ENCODE data around the gene SMARCA5. TPM values are rescaled to one million over a fixed set of nuclear protein-coding genes. Genes with fewer than 3 reads are reported as not detected.

Gene SMARCA5
- total RNA-seq, 2 donors from 2014 or later = 64.1 to 66.3 TPM

DNA sequence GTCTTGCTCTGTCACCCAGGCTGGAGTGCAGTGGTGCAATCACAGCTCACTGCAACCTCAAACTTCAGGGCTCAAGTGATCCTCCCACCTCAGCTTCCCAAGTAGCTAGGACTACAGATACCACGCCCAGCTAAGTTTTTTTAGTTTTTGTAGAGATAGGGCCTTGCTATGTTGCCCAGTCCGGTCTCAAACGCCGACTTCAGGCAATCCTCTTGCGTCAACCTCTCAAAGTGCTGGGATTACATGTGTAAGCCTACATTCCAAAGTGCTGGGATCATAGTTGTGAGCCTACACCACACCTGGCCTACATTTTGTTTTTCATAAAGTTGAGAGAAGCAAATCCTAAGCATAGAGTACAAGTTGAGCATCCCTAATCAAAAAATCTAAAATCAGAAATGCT lies 42.2 kb downstream of the SMARCA5 start:
- DNase-seq (no peak), ATAC-seq (no peak)
- H3K9me3 ChIP-seq (ENCODE audit: control insufficient read depth, low read length, poor library complexity, severe bottlenecking) = no peaks in the 10 kb centered on the region
- Mint-ChIP-seq H3K27me3 (no peaks in the 10 kb centered on the region), H3K4me3 (no peak overlapping the region), H3K36me3 (ENCODE audit: low read depth) (no peaks in the 10 kb centered on the region), H3K27ac (peak overlapping the region; percentile 82), H3K4me1 (peaks cover 22% of the 10 kb centered on the region)

- Mint-ChIP-seq H3K36me3 (ENCODE audit: low read depth) (no peaks in the 10 kb centered on the region), H3K4me3 (peak overlapping the region; percentile 98), H3K4me1 (peaks cover 26% of the 10 kb centered on the region), H3K27ac (peak overlapping the region; percentile 96), H3K27me3 (no peaks in the 10 kb centered on the region)
- ATAC-seq (no peak), DNase-seq (no peak)
- no peaks in the 10 kb centered on the region for H3K9me3 ChIP-seq (ENCODE audit: control insufficient read depth, low read length, poor library complexity, severe bottlenecking)
Measured at GRCh38 chr4:143558286-143558685, 44.8 kb downstream of the SMARCA5 start.

DNA sequence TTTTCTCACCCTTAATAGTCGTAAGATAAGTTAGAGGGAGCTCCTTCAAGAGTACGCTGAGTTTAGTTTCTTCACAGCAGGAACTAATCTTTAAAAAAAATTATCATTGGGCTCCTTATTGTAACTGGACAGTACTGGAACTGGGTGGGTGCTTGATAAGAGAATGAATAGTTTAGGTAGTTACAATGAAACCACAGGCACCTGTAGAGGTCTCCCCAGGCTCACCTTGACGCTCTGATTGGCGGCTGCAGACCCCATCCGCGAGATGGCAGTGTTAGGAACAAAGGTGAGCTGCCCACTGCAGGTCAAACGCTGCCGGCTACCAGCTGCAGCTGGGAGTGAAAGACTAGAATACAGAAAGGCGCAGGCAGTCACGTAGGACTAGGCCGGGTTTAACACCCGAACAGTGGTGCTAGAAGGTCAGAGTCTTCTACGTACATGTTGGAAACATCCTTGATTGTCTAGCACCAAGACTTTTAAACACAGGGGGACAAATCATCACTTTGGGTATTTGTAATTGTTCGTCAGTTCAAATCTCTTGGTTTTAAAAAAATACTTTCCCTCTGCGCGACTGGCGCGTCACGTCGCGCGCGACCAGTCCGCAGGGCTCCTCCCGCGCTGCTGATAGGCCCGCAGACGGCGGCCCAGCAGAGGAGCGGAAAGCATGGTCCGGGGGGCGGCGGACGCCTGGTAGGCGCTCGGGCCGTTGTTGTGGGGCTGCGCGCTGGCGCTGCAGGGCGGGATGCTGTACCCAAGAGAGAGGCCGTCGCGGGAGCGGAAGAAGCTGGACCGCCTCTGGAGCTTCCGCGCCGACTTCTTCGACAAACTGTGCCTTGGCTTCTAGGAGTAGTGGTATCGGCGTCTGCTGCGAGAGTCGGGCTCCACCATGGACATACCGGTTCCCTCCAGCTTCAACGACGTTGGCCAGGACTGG lies 45.6 kb downstream of the SMARCA5 start:
- no peaks in the 10 kb centered on the region for H3K36me3 Mint-ChIP-seq (ENCODE audit: low read depth)
- ATAC-seq (peak; percentile 86), DNase-seq (peak; percentile 57 to 64 (median 62))
- peaks cover 26% of the 10 kb centered on the region for H3K4me1 Mint-ChIP-seq
- H3K27ac Mint-ChIP-seq = peak overlapping the region; percentile 96
- H3K4me3 Mint-ChIP-seq = peak overlapping the region; percentile 98
- H3K27me3 Mint-ChIP-seq = no peaks in the 10 kb centered on the region
- H3K9me3 ChIP-seq (ENCODE audit: control insufficient read depth, low read length, poor library complexity, severe bottlenecking) = no peaks in the 10 kb centered on the region

DNA sequence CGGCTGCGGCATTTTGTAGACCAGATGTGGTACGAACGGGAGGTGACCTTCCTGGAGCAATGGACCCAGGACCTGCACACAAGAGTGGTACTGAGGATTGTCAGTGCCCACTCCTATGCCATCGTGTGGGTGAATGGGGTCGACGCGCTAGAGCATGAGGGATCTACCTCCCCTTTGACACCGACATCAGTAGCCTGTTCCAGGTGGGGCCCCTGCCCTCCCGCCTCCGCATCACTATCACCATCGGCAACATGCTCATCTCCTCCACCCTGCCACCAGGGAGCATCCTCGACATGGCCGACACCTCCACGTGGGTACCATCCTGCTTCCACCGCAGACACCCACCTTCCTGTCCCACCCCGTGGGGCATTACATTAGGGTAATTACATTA lies 46.2 kb downstream of the SMARCA5 start:
- Mint-ChIP-seq H3K4me1 (peaks cover 26% of the 10 kb centered on the region), H3K27ac (peak overlapping the region; percentile 96), H3K27me3 (no peaks in the 10 kb centered on the region), H3K4me3 (peak overlapping the region; percentile 98), H3K36me3 (ENCODE audit: low read depth) (no peaks in the 10 kb centered on the region)
- no peaks in the 10 kb centered on the region for H3K9me3 ChIP-seq (ENCODE audit: control insufficient read depth, low read length, poor library complexity, severe bottlenecking)
- ATAC-seq (peak; percentile 28), DNase-seq (peak in 1 of 3 donors; percentile 28)

GRCh38 chr4:143564472-143564871 lies 51.0 kb downstream of the SMARCA5 start:
- Mint-ChIP-seq H3K27me3 (no peaks in the 10 kb centered on the region), H3K4me3 (no peak overlapping the region), H3K4me1 (peaks cover 18% of the 10 kb centered on the region), H3K27ac (no peak overlapping the region), H3K36me3 (ENCODE audit: low read depth) (peaks cover 4% of the 10 kb centered on the region)
- DNase-seq (no peak), ATAC-seq (no peak)
- H3K9me3 ChIP-seq (ENCODE audit: control insufficient read depth, low read length, poor library complexity, severe bottlenecking) = no peaks in the 10 kb centered on the region

DNA sequence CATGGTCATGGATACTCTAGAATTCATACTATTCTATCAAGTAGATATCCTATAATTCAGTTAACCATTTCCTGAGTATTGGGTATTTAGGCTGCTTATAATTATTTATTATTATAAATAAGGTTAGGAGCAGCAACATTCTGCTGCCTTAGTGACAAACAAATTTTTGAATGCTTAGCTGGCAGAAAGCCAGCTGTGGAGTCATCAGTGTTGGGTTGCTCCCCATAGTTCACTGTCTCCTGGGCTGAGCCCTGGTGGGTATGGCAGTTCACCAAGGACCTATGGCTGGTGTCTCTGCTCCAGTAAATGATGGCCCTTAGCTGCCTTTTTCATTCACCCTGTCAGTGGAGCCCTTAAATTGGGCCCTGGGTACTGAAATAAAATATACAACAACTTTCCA lies 61.8 kb downstream of the SMARCA5 start:
- no peak overlapping the region for H3K4me3 Mint-ChIP-seq
- peaks cover 4% of the 10 kb centered on the region for H3K36me3 Mint-ChIP-seq (ENCODE audit: low read depth)
- no peaks in the 10 kb centered on the region for H3K9me3 ChIP-seq (ENCODE audit: control insufficient read depth, low read length, poor library complexity, severe bottlenecking)
- no peak for ATAC-seq
- DNase-seq = no peak
- H3K4me1 Mint-ChIP-seq = peaks cover 4% of the 10 kb centered on the region
- no peaks in the 10 kb centered on the region for H3K27me3 Mint-ChIP-seq
- no peak overlapping the region for H3K27ac Mint-ChIP-seq

- no peak overlapping the region for H3K27ac Mint-ChIP-seq
- peaks cover 4% of the 10 kb centered on the region for H3K9me3 ChIP-seq (ENCODE audit: control insufficient read depth, low read length, poor library complexity, severe bottlenecking)
- no peaks in the 10 kb centered on the region for H3K4me1 Mint-ChIP-seq
- no peaks in the 10 kb centered on the region for H3K27me3 Mint-ChIP-seq
- ATAC-seq (no peak), DNase-seq (no peak)
- peaks cover 2% of the 10 kb centered on the region for H3K36me3 Mint-ChIP-seq (ENCODE audit: low read depth)
- H3K4me3 Mint-ChIP-seq = no peak overlapping the region
Measured at GRCh38 chr4:143581331-143581946, 67.9 kb downstream of the SMARCA5 start.

DNA sequence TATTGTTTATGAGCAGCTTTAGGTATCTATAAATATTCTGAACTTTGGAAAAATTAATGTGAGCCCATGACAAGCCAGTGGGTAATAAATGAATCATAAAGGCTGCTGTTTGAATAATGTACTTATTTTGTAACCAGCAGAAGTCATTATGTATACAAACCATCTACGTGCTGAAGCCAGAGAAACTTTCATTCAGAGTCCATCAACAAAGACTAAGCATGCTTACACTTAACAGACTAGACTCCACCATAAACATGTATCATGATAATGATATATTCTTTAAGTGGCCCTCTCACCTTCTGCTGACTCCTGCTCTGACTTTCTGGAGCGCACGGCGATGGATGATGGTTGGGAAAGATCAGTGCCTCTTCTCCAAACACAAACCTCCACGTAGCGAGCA lies 72.0 kb downstream of the SMARCA5 start:
- Mint-ChIP-seq H3K27ac (no peak overlapping the region), H3K4me1 (no peaks in the 10 kb centered on the region), H3K36me3 (ENCODE audit: low read depth) (peaks cover 2% of the 10 kb centered on the region), H3K27me3 (no peaks in the 10 kb centered on the region), H3K4me3 (no peak overlapping the region)
- ATAC-seq (no peak), DNase-seq (no peak)
- H3K9me3 ChIP-seq (ENCODE audit: control insufficient read depth, low read length, poor library complexity, severe bottlenecking) = peaks cover 4% of the 10 kb centered on the region

- no peak overlapping the region for H3K4me3 Mint-ChIP-seq
- H3K27me3 Mint-ChIP-seq = no peaks in the 10 kb centered on the region
- ATAC-seq (no peak), DNase-seq (no peak)
- H3K27ac Mint-ChIP-seq = no peak overlapping the region
- no peaks in the 10 kb centered on the region for H3K4me1 Mint-ChIP-seq
- peaks cover 4% of the 10 kb centered on the region for H3K9me3 ChIP-seq (ENCODE audit: control insufficient read depth, low read length, poor library complexity, severe bottlenecking)
- H3K36me3 Mint-ChIP-seq (ENCODE audit: low read depth) = peaks cover 2% of the 10 kb centered on the region
Measured at GRCh38 chr4:143586080-143586479, 72.6 kb downstream of the SMARCA5 start.

DNA sequence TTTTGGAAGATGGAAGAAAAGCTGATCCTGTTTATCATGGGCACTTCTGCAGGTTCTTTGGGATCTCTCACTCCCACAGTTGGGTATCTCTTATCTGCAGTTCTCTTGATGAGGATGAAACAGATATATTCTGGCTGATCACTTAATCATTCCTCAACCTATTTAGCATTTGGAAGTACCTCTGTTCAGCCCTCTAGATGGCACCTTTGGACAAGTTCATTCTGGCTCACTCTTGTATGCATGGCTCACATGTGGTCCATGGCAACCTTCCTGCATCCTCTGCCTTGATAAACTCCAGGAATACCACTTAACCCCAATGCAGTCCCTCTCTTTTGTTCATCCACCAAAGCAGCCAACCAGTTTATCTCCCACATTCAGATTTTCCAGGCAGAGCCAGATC lies 74.2 kb downstream of the SMARCA5 start:
- Mint-ChIP-seq H3K27me3 (no peaks in the 10 kb centered on the region), H3K4me1 (no peaks in the 10 kb centered on the region), H3K27ac (no peak overlapping the region), H3K36me3 (ENCODE audit: low read depth) (peaks cover 2% of the 10 kb centered on the region), H3K4me3 (no peak overlapping the region)
- peaks cover 4% of the 10 kb centered on the region for H3K9me3 ChIP-seq (ENCODE audit: control insufficient read depth, low read length, poor library complexity, severe bottlenecking)
- ATAC-seq (no peak), DNase-seq (no peak)

- no peaks in the 10 kb centered on the region for H3K27me3 Mint-ChIP-seq
- H3K36me3 Mint-ChIP-seq (ENCODE audit: low read depth) = peaks cover 8% of the 10 kb centered on the region
- no peak overlapping the region for H3K4me3 Mint-ChIP-seq
- peaks cover 2% of the 10 kb centered on the region for H3K4me1 Mint-ChIP-seq
- H3K27ac Mint-ChIP-seq = no peak overlapping the region
- ATAC-seq (no peak), DNase-seq (no peak)
- H3K9me3 ChIP-seq (ENCODE audit: control insufficient read depth, low read length, poor library complexity, severe bottlenecking) = no peaks in the 10 kb centered on the region
Measured at GRCh38 chr4:143597276-143597675, 83.8 kb downstream of the SMARCA5 start.

DNA sequence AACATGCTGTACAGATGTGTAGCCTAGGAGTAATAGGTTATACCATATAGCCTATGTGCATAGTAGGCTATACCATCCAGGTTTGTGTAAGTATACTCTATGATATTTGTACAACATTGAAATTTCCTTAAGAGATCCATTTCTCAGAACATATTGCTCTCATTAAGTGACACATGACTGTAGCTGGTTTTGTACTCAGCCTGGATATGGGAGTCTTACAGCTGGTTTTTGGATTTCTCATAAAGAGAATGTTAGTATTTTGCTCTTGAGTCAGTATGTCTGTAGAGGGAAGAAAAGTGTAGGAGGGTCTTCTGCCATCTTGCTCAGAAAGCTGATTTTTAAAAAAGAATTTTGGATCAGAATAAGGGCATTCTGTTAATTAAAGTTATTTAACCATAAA lies 85.3 kb downstream of the SMARCA5 start:
- no peaks in the 10 kb centered on the region for H3K9me3 ChIP-seq (ENCODE audit: control insufficient read depth, low read length, poor library complexity, severe bottlenecking)
- Mint-ChIP-seq H3K27me3 (no peaks in the 10 kb centered on the region), H3K36me3 (ENCODE audit: low read depth) (peaks cover 8% of the 10 kb centered on the region), H3K4me1 (peaks cover 2% of the 10 kb centered on the region), H3K27ac (no peak overlapping the region), H3K4me3 (no peak overlapping the region)
- DNase-seq (no peak), ATAC-seq (no peak)

DNA sequence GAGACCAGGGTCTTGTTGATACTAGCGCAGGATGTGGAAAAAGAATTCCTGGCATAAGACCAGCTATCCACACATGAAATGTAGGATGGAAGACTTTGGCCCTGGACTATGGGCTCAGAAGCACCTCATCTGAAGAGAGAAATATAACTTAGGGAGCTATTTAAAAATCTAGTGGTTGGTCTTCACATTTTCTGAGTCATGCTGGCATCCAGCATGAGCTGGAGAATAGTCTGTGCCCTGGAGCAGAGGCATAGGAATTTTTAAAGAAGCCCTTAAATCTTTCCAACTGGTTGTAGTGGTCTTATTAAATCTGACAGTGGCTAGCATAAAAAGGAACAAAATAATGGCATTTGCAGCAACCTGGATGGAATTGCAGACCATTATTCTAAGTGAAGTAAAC lies 86.3 kb downstream of the SMARCA5 start:
- DNase-seq (no peak), ATAC-seq (no peak)
- H3K27me3 Mint-ChIP-seq = no peaks in the 10 kb centered on the region
- no peak overlapping the region for H3K27ac Mint-ChIP-seq
- H3K4me1 Mint-ChIP-seq = peaks cover 2% of the 10 kb centered on the region
- no peaks in the 10 kb centered on the region for H3K9me3 ChIP-seq (ENCODE audit: control insufficient read depth, low read length, poor library complexity, severe bottlenecking)
- H3K36me3 Mint-ChIP-seq (ENCODE audit: low read depth) = peaks cover 4% of the 10 kb centered on the region
- no peak overlapping the region for H3K4me3 Mint-ChIP-seq

All from T-helper 17 cell (primary cell).